KMS-11 (cell line): ENCODE results near the gene ZNF536.

Source experiments
- H2AFZ ChIP-seq: fragments of 200-600 bp; sonication (generic); 2 replicates; pipeline ENCODE4 v1.6.1; 2016; ENCODE audit warnings: antibody characterized with exemption, mixed run types, low read depth
- H3K27ac ChIP-seq: fragments of 200-600 bp; sonication (generic); 2 replicates; pipeline ENCODE4 v1.6.1; 2016; ENCODE audit warnings: mild to moderate bottlenecking, mixed run types
- H3K27me3 ChIP-seq: fragments of 200-600 bp; sonication (generic); 2 replicates; pipeline ENCODE4 v1.6.1; 2017; ENCODE audit warnings: mild to moderate bottlenecking, low read depth, mixed run types, moderate library complexity; ENCODE audit not compliant: insufficient read depth
- H3K36me3 ChIP-seq: fragments of 200-600 bp; sonication (generic); 2 replicates; pipeline ENCODE4 v1.6.1; 2017; ENCODE audit warnings: mild to moderate bottlenecking, mixed run types; ENCODE audit not compliant: insufficient read depth
- H3K4me1 ChIP-seq: fragments of 200-600 bp; sonication (generic); 2 replicates; pipeline ENCODE4 v1.6.1; 2016; ENCODE audit warnings: mild to moderate bottlenecking, low read depth, mixed run types; ENCODE audit not compliant: poor library complexity, severe bottlenecking
- H3K4me2 ChIP-seq: fragments of 200-600 bp; sonication (generic); 2 replicates; pipeline ENCODE4 v1.7.0; 2016; ENCODE audit warnings: mild to moderate bottlenecking, mixed run types
- H3K4me3 ChIP-seq: fragments of 200-600 bp; sonication (generic); IDR thresholded peaks from 2 replicates; pipeline ENCODE4 v1.6.1; 2017; ENCODE audit warnings: low read depth, low read length, mixed read lengths; ENCODE audit not compliant: insufficient read depth
- H3K79me2 ChIP-seq: fragments of 200-600 bp; sonication (generic); 2 replicates; pipeline ENCODE4 v1.6.1; 2016; ENCODE audit warnings: low read depth, mixed run types; ENCODE audit not compliant: insufficient read depth
- H3K9ac ChIP-seq: fragments of 200-600 bp; sonication (generic); 2 replicates; pipeline ENCODE4 v1.6.1; 2016; ENCODE audit warnings: mild to moderate bottlenecking, mixed run types
- H4K20me1 ChIP-seq: fragments of 200-600 bp; sonication (generic); 2 replicates; pipeline ENCODE4 v1.6.1; 2016; ENCODE audit warnings: mild to moderate bottlenecking, mixed run types; ENCODE audit not compliant: insufficient read depth
- CTCF ChIP-seq: fragments of 200-600 bp; sonication (generic); conservative IDR thresholded peaks from 2 replicates; pipeline ENCODE4 v1.6.1; 2017; ENCODE audit warnings: low read depth, mild to moderate bottlenecking, antibody characterized with exemption, low read length, moderate library complexity, mixed read lengths

Gene ZNF536

GRCh38 chr19:30441011-30441410, 68.8 kb downstream of the ZNF536 start:
- Histone ChIP-seq H2AFZ (no peak overlapping the region), H3K36me3 (no peaks in the 10 kb centered on the region), H3K27ac (no peak overlapping the region), H3K27me3 (no peaks in the 10 kb centered on the region), H3K4me2 (no peak overlapping the region), H4K20me1 (no peaks in the 10 kb centered on the region), H3K9ac (no peak overlapping the region), H3K79me2 (no peaks in the 10 kb centered on the region), H3K4me1 (no peaks in the 10 kb centered on the region), H3K4me3 (no peak overlapping the region)
- TF ChIP-seq CTCF, result no peak

- Histone ChIP-seq H3K79me2 (no peaks in the 10 kb centered on the region), H3K4me3 (no peak overlapping the region), H3K4me1 (no peaks in the 10 kb centered on the region), H3K4me2 (no peak overlapping the region), H2AFZ (no peak overlapping the region), H3K27ac (no peak overlapping the region), H3K9ac (no peak overlapping the region), H3K36me3 (no peaks in the 10 kb centered on the region), H3K27me3 (no peaks in the 10 kb centered on the region), H4K20me1 (no peaks in the 10 kb centered on the region)
- TF ChIP-seq CTCF, result no peak
Measured at GRCh38 chr19:30442674-30443073, 70.5 kb downstream of the ZNF536 start.

GRCh38 chr19:30443531-30444252, 71.5 kb downstream of the ZNF536 start:
- Histone ChIP-seq H3K4me1 (no peaks in the 10 kb centered on the region), H3K4me3 (no peak overlapping the region), H3K4me2 (no peak overlapping the region), H2AFZ (no peak overlapping the region), H3K36me3 (no peaks in the 10 kb centered on the region), H3K79me2 (no peaks in the 10 kb centered on the region), H3K9ac (no peak overlapping the region), H3K27ac (no peak overlapping the region), H3K27me3 (no peaks in the 10 kb centered on the region), H4K20me1 (no peaks in the 10 kb centered on the region)
- no peak for TF ChIP-seq CTCF

GRCh38 chr19:30444253-30444671, 72.1 kb downstream of the ZNF536 start:
- Histone ChIP-seq H3K4me1 (no peaks in the 10 kb centered on the region), H3K79me2 (no peaks in the 10 kb centered on the region), H3K9ac (no peak overlapping the region), H2AFZ (no peak overlapping the region), H3K36me3 (no peaks in the 10 kb centered on the region), H4K20me1 (no peaks in the 10 kb centered on the region), H3K4me2 (no peak overlapping the region), H3K27me3 (no peaks in the 10 kb centered on the region), H3K4me3 (no peak overlapping the region), H3K27ac (no peak overlapping the region)
- TF ChIP-seq CTCF, result no peak
